B cell (primary cell): ENCODE data around the gene SPEM2. TPM values are rescaled to one million over a fixed set of nuclear protein-coding genes. Genes with fewer than 3 reads are reported as not detected.

Source experiments
- ATAC-seq: fragments of 200-7000 bp; cut with Tn5 transposase; one replicate; pipeline ENCODE4 v1.10.0; 2021; ENCODE audit warnings: low read depth, mild to moderate bottlenecking, moderate number of reproducible peaks, moderate library complexity
- CTCF ChIA-PET: fragments of 350-600 bp; sonication (Branson Sonifier 250); formaldehyde crosslinking; loops from one replicate; lab custom pipeline; 2021; ENCODE audit warnings: antibody characterized with exemption, inconsistent platforms; lab: Charles Lee
- POLR2A ChIA-PET: fragments of 350-600 bp; sonication (Branson Sonifier 250); formaldehyde crosslinking; loops from one replicate; lab custom pipeline; 2021; ENCODE audit warnings: antibody characterized with exemption; lab: Charles Lee
- DNase-seq: peaks from one replicate; pipeline ENCODE4 v3.0.0; 2013
- H2AFZ ChIP-seq: 2 replicates; pipeline ENCODE4 v1.6.1; 2012; ENCODE audit warnings: mild to moderate bottlenecking, low read depth, low read length; ENCODE audit not compliant: insufficient read depth, poor library complexity, severe bottlenecking
- H3K27ac ChIP-seq, 2 donors: 1 replicate in 1 of 2; 2 replicates in 1 of 2; pipeline ENCODE4 v1.5.1; 2012 to 2013; ENCODE audit warnings: low read length in 2 of 2, mild to moderate bottlenecking in 2 of 2, moderate library complexity in 1 of 2
- H3K27me3 ChIP-seq, 4 experiments: fragments of 200-600 bp in 1 of 4; sonication (generic) in 1 of 4; replicated peaks in 1 of 4; 1 replicate in 2 of 4; 2 replicates in 2 of 4; pipeline versions ENCODE4 v1.6.1 to v1.7.0; 2013 to 2016; ENCODE audit warnings: low read length in 3 of 4, mild to moderate bottlenecking in 2 of 4, mixed read lengths in 1 of 4, moderate library complexity in 1 of 4; ENCODE audit not compliant: insufficient read depth in 4 of 4, control insufficient read depth in 3 of 4; ENCODE audit errors: control extremely low read depth in 1 of 4
- H3K36me3 ChIP-seq, 2 experiments: replicated peaks in 1 of 2; 1 replicate in 1 of 2; 2 replicates in 1 of 2; pipeline versions ENCODE4 v1.6.1 to v1.7.1; 2013; ENCODE audit warnings: low read length in 1 of 2; ENCODE audit not compliant: insufficient read depth in 2 of 2, control insufficient read depth in 1 of 2; ENCODE audit errors: control extremely low read depth in 1 of 2, extremely low read depth in 1 of 2
- H3K4me1 ChIP-seq, 2 donors: fragments of 200-600 bp in 1 of 2; sonication (generic) in 1 of 2; 1 replicate in 1 of 2; 2 replicates in 1 of 2; pipeline versions ENCODE4 v1.5.1 to v1.6.1; 2013 to 2017; ENCODE audit warnings: low read length in 2 of 2; ENCODE audit not compliant: control insufficient read depth in 2 of 2, insufficient read depth in 2 of 2
- H3K4me2 ChIP-seq: replicated peaks from 2 replicates; pipeline ENCODE3; 2012; ENCODE audit warnings: mild to moderate bottlenecking, low read depth, low read length; ENCODE audit not compliant: poor library complexity, severe bottlenecking
- H3K4me3 ChIP-seq, 5 experiments: fragments of 200-600 bp in 1 of 5; sonication (generic) in 1 of 5; 1 replicate in 3 of 5; 2 replicates in 2 of 5; pipeline versions ENCODE4 v1.5.1 to v1.7.0; 2011 to 2016; ENCODE audit warnings: low read length in 4 of 5, mild to moderate bottlenecking in 4 of 5, low read depth in 2 of 5, control low read depth in 1 of 5, moderate library complexity in 1 of 5; ENCODE audit not compliant: insufficient read depth in 1 of 5; ENCODE audit errors: control extremely low read depth in 1 of 5, extremely low read depth in 1 of 5
- H3K79me2 ChIP-seq: fragments of 200-600 bp; sonication (generic); one replicate; pipeline ENCODE4 v1.6.0; 2016; ENCODE audit warnings: low read length; ENCODE audit not compliant: control insufficient read depth, insufficient read depth
- H3K9ac ChIP-seq: fragments of 200-600 bp; sonication (generic); 2 replicates; pipeline ENCODE4 v1.6.1; 2017; ENCODE audit warnings: mild to moderate bottlenecking, low read length, moderate library complexity
- H3K9me3 ChIP-seq, 3 donors: one replicate each; pipeline versions ENCODE4 v1.6.1 to v1.7.1; 2013; ENCODE audit warnings: low read length in 2 of 3; ENCODE audit not compliant: control insufficient read depth in 2 of 3, insufficient read depth in 1 of 3; ENCODE audit errors: control extremely low read depth in 1 of 3
- H4K20me1 ChIP-seq: 2 replicates; pipeline ENCODE4 v1.6.0; 2012; ENCODE audit warnings: mild to moderate bottlenecking, low read length; ENCODE audit not compliant: insufficient read depth, control insufficient read depth, poor library complexity, severe bottlenecking
- H3K27ac Mint-ChIP-seq: one replicate; pipeline ENCODE4 v1.8.0; 2021; ENCODE audit warnings: mixed read lengths
- H3K27me3 Mint-ChIP-seq: one replicate; pipeline ENCODE4 v1.8.0; 2021; ENCODE audit warnings: mixed read lengths
- H3K4me1 Mint-ChIP-seq: one replicate; pipeline ENCODE4 v1.8.0; 2021; ENCODE audit warnings: mixed read lengths
- H3K4me3 Mint-ChIP-seq: one replicate; pipeline ENCODE4 v1.8.0; 2021; ENCODE audit warnings: mixed read lengths
- H3K9me3 Mint-ChIP-seq: one replicate; pipeline ENCODE4 v1.8.0; 2022; ENCODE audit warnings: mixed read lengths; ENCODE audit not compliant: insufficient read depth
- CTCF ChIP-seq: fragments of 200-600 bp; IDR thresholded peaks from one replicate; pipeline ENCODE4 v1.8.0; 2022; ENCODE audit warnings: antibody characterized with exemption, mild to moderate bottlenecking
- EZH2 ChIP-seq: IDR thresholded peaks from 2 replicates; pipeline ENCODE4 v1.6.1; 2012; ENCODE audit warnings: borderline replicate concordance, low read depth, mild to moderate bottlenecking, moderate library complexity, low read length; ENCODE audit not compliant: insufficient read depth, poor library complexity, severe bottlenecking
- WGBS: methylation state at CpG from one replicate; pipeline ENCODE4 v1.1.5; 2013; ENCODE audit warnings: missing lambda C conversion rate; ENCODE audit not compliant: insufficient coverage; 5-methylcytosine and 5-hydroxymethylcytosine counted together
- intact Hi-C: fragments of 100-400 bp; cut with micrococcal nuclease; formaldehyde crosslinking; loops from one replicate; pipeline ENCODE4 v1.10.0; 2022
- polyA plus RNA-seq: library from polyadenylated mRNA; depleted of rRNA; stranded (reverse); fragments of >200 nt; gene quantifications from 2 replicates; pipeline ENCODE4 v1.2.3, GENCODE V29; 2012
- total RNA-seq, 2 donors: library from RNA; stranded (reverse); fragments of 120-200 nt in 1 of 2; gene quantifications; 1 replicate in 1 of 2; 2 replicates in 1 of 2; pipeline versions ENCODE4 v1.2.3 to v1.2.4, GENCODE V29; 2013 to 2022

Gene SPEM2
- total and polyA plus RNA-seq, 2 donors (not counting 1 experiment from before 2014, with no cell fraction given) = not detected

- intact Hi-C loops = no loop called here
- Mint-ChIP-seq H3K4me1 (peaks cover 26% of the 10 kb centered on the region), H3K9me3 (no peaks in the 10 kb centered on the region), H3K27me3 (no peaks in the 10 kb centered on the region), H3K4me3 (no peak overlapping the region), H3K27ac (peak overlapping the region; percentile 61)
- H4K20me1 ChIP-seq = peaks cover 46% of the 10 kb centered on the region
- no peaks in the 10 kb centered on the region for H3K27me3 ChIP-seq
- no peak for ATAC-seq
- H3K9me3 ChIP-seq = no peaks in the 10 kb centered on the region
- H3K4me2 ChIP-seq = peak overlapping the region; percentile 11
- no peak for TF ChIP-seq EZH2
- no peak for TF ChIP-seq CTCF
- H2AFZ ChIP-seq = no peak overlapping the region
- H3K27ac ChIP-seq = no peak overlapping the region
- 89% methylated on average over 3 of the region's 3 CpGs for WGBS
- H3K79me2 ChIP-seq = peaks cover 41% of the 10 kb centered on the region
- no peak overlapping the region for H3K9ac ChIP-seq
- CTCF ChIA-PET = interaction anchor here (0.7 kb wide), 1 partner anchor 19 kb away, joined by 3 read pairs; no protein-coding TSS in a partner anchor
- peaks cover 8 to 21% of the 10 kb centered on the region in 2 donors for H3K4me1 ChIP-seq
- DNase-seq = no peak
- H3K36me3 ChIP-seq = peaks cover 0 to 28% of the 10 kb centered on the region in 2 experiments
- POLR2A ChIA-PET = no interaction called here
- no peak overlapping the region for H3K4me3 ChIP-seq
These were observed 42.1 kb downstream of the SPEM2 start for GRCh38 chr17:7467498-7467897.

GRCh38 chr17:7468290-7468689 is 42.9 kb downstream of the SPEM2 start:
- Histone ChIP-seq H3K79me2 (peaks cover 45% of the 10 kb centered on the region), H3K4me2 (no peak overlapping the region), H3K4me3 (no peak overlapping the region), H2AFZ (no peak overlapping the region), H3K27ac (no peak overlapping the region), H3K9ac (no peak overlapping the region), H3K27me3 (no peaks in the 10 kb centered on the region), H3K36me3 (peaks cover 0 to 23% of the 10 kb centered on the region in 2 experiments), H3K4me1 (peaks cover 8 to 21% of the 10 kb centered on the region in 2 donors), H3K9me3 (no peaks in the 10 kb centered on the region), H4K20me1 (peaks cover 51% of the 10 kb centered on the region)
- Mint-ChIP-seq H3K4me3 (no peak overlapping the region), H3K27me3 (no peaks in the 10 kb centered on the region), H3K9me3 (no peaks in the 10 kb centered on the region), H3K4me1 (peaks cover 27% of the 10 kb centered on the region), H3K27ac (no peak overlapping the region)
- ATAC-seq (no peak), DNase-seq (no peak)
- 92% methylated on average over 9 of the region's 11 CpGs for WGBS
- intact Hi-C loops = no loop called here
- no peak for TF ChIP-seq CTCF
- no peak for TF ChIP-seq EZH2
- POLR2A ChIA-PET = no interaction called here
- CTCF ChIA-PET = interaction anchor here (0.7 kb wide), 1 partner anchor 18 kb away, joined by 3 read pairs; no protein-coding TSS in a partner anchor
